K562 (cell line): ENCODE results near the gene TCFL5. TPM values are rescaled to one million over a fixed set of nuclear protein-coding genes. Genes with fewer than 3 reads are reported as not detected.

Source experiments
- ARID3A ChIP-seq: IDR thresholded peaks from 2 replicates; pipeline ENCODE4 v1.6.1; 2012; ENCODE audit warnings: low read depth, low read length, improper control_type of control experiment, borderline replicate concordance
- ESRRB ChIP-seq: fragments of 250-450 bp; sonication (Bioruptor Pico); IDR thresholded peaks from 2 replicates; pipeline ENCODE4 v1.5.0; 2020; ENCODE audit warnings: mild to moderate bottlenecking, moderate library complexity, borderline replicate concordance
- ETV6 ChIP-seq, 3 experiments: fragments of 150-350 bp in 1 of 3; sonication (generic) in 1 of 3; formaldehyde crosslinking in 1 of 3; IDR thresholded peaks; 2 replicates each; pipeline versions ENCODE4 v1.6.1 to v1.8.0; 2014 to 2022; ENCODE audit warnings: borderline replicate concordance in 2 of 3, low read depth in 2 of 3, antibody characterized with exemption in 1 of 3, low read length in 1 of 3, mild to moderate bottlenecking in 1 of 3, missing genetic modification reagents in 1 of 3
- HDAC1 ChIP-seq, 2 experiments: fragments of 450-650 bp; IDR thresholded peaks; 2 replicates each; pipeline ENCODE4 v1.6.1; 2016 to 2017; ENCODE audit warnings: inconsistent platforms in 1 of 2, mild to moderate bottlenecking in 1 of 2, moderate library complexity in 1 of 2
- HNRNPUL1 ChIP-seq: fragments of 200-400 bp; formaldehyde crosslinking; IDR thresholded peaks from 2 replicates; pipeline ENCODE4 v1.6.1; 2017; ENCODE audit warnings: low read length
- MXI1 ChIP-seq: IDR thresholded peaks from 2 replicates; pipeline ENCODE4 v1.6.1; 2011; ENCODE audit warnings: low read depth, mild to moderate bottlenecking, improper control_type of control experiment, low read length
- SAFB ChIP-seq: fragments of 200-400 bp; formaldehyde crosslinking; IDR thresholded peaks from 2 replicates; pipeline ENCODE4 v1.6.1; 2017; ENCODE audit warnings: low read depth, low read length, borderline replicate concordance
- ZBTB9 ChIP-seq: fragments of 450-650 bp; formaldehyde crosslinking; IDR thresholded peaks from 2 replicates; pipeline ENCODE4 v1.4.0; 2020; ENCODE audit warnings: mild to moderate bottlenecking, moderate library complexity
- ZKSCAN3 ChIP-seq: fragments of 250-450 bp; sonication (Bioruptor Pico); IDR thresholded peaks from 2 replicates; pipeline ENCODE4 v1.4.0; 2020
- ZNF282 ChIP-seq: sonication (generic); formaldehyde crosslinking; IDR thresholded peaks from 2 replicates; pipeline ENCODE4 v1.8.1; 2023; ENCODE audit warnings: missing genetic modification reagents
- ZNF318 ChIP-seq, 2 experiments: fragments of 450-650 bp; IDR thresholded peaks; 2 replicates each; pipeline ENCODE4 v1.6.1; 2016; ENCODE audit warnings: mild to moderate bottlenecking in 2 of 2, borderline replicate concordance in 1 of 2, low read depth in 1 of 2, moderate library complexity in 1 of 2
- ZNF766 ChIP-seq: fragments of 200-800 bp; sonication (Bioruptor generic); conservative IDR thresholded peaks from 2 replicates; pipeline ENCODE4 v1.6.1; 2016; ENCODE audit warnings: missing genetic modification characterization, missing compliant biosample characterization
- ZNF778 ChIP-seq: fragments of 450-650 bp; formaldehyde crosslinking; IDR thresholded peaks from 2 replicates; pipeline ENCODE4 v1.4.0; 2020; ENCODE audit warnings: mild to moderate bottlenecking, moderate library complexity
- polyA plus RNA-seq, 8 experiments: library from polyadenylated mRNA; depleted of rRNA in 4 of 8; stranded (reverse) in 5 of 8; unstranded in 3 of 8; fragments of >200 nt; fragmentation: Nextera tagmentation in 2 of 8; fragmentation: Illumina TruSeq in 1 of 8; extraction: Ambion mirVana in 2 of 8; extraction: Trizol in 1 of 8; gene quantifications; 2 replicates each; pipeline versions ENCODE4 v1.2.1 to v1.2.3, GENCODE V29; 2011 to 2014; ENCODE audit warnings: inconsistent platforms in 1 of 8, missing spikeins in 1 of 8
- total RNA-seq, 7 experiments: library from RNA; depleted of rRNA in 6 of 7; stranded (reverse); fragments of >200 nt in 6 of 7; fragmentation: Illumina TruSeq in 2 of 7; extraction: Trizol in 2 of 7; gene quantifications; 2 replicates each; pipeline versions ENCODE4 v1.2.1 to v1.2.3, GENCODE V29; 2011 to 2021; ENCODE audit warnings: low replicate concordance in 1 of 7

The TCFL5 gene
- total and polyA plus RNA-seq, 9 of the 15 experiments (the other 6 are each of a cell fraction or from before 2014, with no cell fraction given) = 1.00 to 12.6 (median 9.1) TPM

- TF ChIP-seq ZBTB9 (CRISPR knock-in tag) = no peak
- 0 out of 2 replicates have a peak, but pooled peaks have one; percentile 74 for TF ChIP-seq ZNF282 (CRISPR knock-in tag)
- no peak for TF ChIP-seq ZNF778 (CRISPR knock-in tag)
- TF ChIP-seq ETV6 (IDR thresholded peaks at IDR 0.05; ENCODE audit: borderline replicate concordance in 1 of 2, low read depth in 2 of 2, low read length in 1 of 2) = no peak
- TF ChIP-seq ETV6 (CRISPR knock-in tag; IDR thresholded peaks at IDR 0.05; ENCODE audit: borderline replicate concordance) = no peak
- TF ChIP-seq ZNF766 (CRISPR knock-in tag) = no peak
- TF ChIP-seq ARID3A = no peak
- TF ChIP-seq ZKSCAN3 (CRISPR knock-in tag) = no peak
- no peak for TF ChIP-seq ESRRB (CRISPR knock-in tag)
- no peak for TF ChIP-seq MXI1
- no peak for TF ChIP-seq ZNF318 (IDR thresholded peaks at IDR 0.05; ENCODE audit: borderline replicate concordance in 1 of 2, low read depth in 1 of 2)
- TF ChIP-seq SAFB = peak; percentile 88
- no peak for TF ChIP-seq HNRNPUL1
- TF ChIP-seq HDAC1 (IDR thresholded peaks at IDR 0.05) = 0 out of 4 replicates have a peak, but pooled peaks of 1 of the 2 experiments have one; percentile 25
These were observed 66.4 kb downstream of the TCFL5 start (continued) for GRCh38 chr20:62795023-62795761.
